Right renal cortex interstitium (tissue), 3 donors: ENCODE data around the gene TMEM185A. TPM values are rescaled to one million over a fixed set of nuclear protein-coding genes. Genes with fewer than 3 reads are reported as not detected.
"Not testable (repeated sequence)": the region's sequence is repeated elsewhere in the genome, so short reads cannot be mapped to it uniquely, and the experiment has no call there.

Experiments
- DNase-seq, 3 donors: peaks; one replicate each; pipeline ENCODE4 v3.0.0-alpha.2; 2013; ENCODE audit warnings: low read depth in 3 of 3, low spot score in 2 of 3
- polyA plus RNA-seq, 3 donors: library from polyadenylated mRNA; unstranded; fragments of 120-200 nt; gene quantifications; one replicate each; pipeline ENCODE4 v1.2.1, GENCODE V29; 2013; ENCODE audit not compliant: insufficient read length in 3 of 3

Gene TMEM185A
- polyA plus RNA-seq, 3 donors, result 41.2 to 45.7 (median 44.6) TPM

GRCh38 chrX:149563359-149563758 is 68.2 kb downstream of the TMEM185A start:
- DNase-seq, result no peak

- not testable (repeated sequence) for DNase-seq
Measured at GRCh38 chrX:149555251-149555650, 76.3 kb downstream of the TMEM185A start.

- not testable (repeated sequence) for DNase-seq
Measured at GRCh38 chrX:149551939-149552248, 79.7 kb downstream of the TMEM185A start.

GRCh38 chrX:149551245-149551938 is 80.2 kb downstream of the TMEM185A start:
- DNase-seq, result not testable (repeated sequence)

DNA sequence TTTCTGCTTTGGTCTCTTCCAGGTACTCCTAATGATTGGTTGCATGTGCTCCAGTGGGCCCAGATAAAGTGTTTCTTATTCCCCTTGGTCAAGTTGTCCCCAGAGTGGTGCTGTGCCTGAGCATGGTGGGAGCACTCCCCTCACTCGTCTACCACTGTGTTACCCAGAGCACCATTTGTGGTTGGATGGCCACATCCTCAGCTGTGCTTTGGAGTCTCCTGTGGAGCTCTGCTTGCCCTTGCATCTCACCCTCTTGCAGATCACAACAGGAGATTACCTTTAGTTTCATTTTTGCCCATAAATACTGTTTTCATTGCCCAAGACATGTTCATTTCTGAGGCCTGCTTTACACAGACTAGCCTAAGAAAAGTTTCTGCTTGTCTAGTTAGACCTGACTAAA is 81.1 kb downstream of the TMEM185A start:
- DNase-seq, result not testable (repeated sequence)

GRCh38 chrX:149549701-149550100 is 81.9 kb downstream of the TMEM185A start, which contains the start of gene HSFX3:
TSS of gene HSFX3 (minus strand) at chrX:149549924. CDS start at chrX:149549852, 72 bp downstream.
- DNase-seq, result not testable (repeated sequence)

- DNase-seq, result not testable (repeated sequence)
Measured at GRCh38 chrX:149547782-149548181, 83.8 kb downstream of the TMEM185A start.

DNA sequence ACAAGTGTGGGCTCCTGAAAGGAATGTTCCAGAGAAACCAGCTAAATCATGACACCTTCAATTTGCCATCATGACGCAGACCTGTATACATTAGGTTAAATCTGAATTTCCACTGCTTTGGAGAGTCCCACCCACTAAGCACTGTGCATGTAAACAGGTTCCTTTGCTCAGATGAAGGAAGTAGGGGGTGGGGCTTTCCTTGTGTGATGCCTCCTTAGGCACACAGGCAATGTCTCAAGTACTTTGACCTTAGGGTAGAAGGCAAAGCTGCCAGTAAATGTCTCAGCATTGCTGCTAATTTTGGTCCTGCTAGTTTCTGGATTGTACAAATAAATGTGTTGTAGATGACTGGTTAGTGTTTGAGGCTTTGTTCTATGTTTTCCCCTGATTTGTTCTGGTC is 84.6 kb downstream of the TMEM185A start:
- not testable (repeated sequence) for DNase-seq

Other genes with a start within 250 kb of the TMEM185A start
- gene IDS, start 126.5 kb downstream of the TMEM185A start, polyA plus RNA-seq, result 10 to 100 TPM; 29.4 to 33.0 (median 32.5) TPM
- gene EOLA1, start 90.8 kb downstream of the TMEM185A start, polyA plus RNA-seq, result 10 to 100 TPM; 18.3 to 23.0 (median 22.5) TPM
- not detected for gene HSFX3, start 81.9 kb downstream of the TMEM185A start, polyA plus RNA-seq
- not detected for gene MAGEA9B, start 44.3 kb downstream of the TMEM185A start, polyA plus RNA-seq
- 1 to 10 TPM in 1 of 3 donors, under 1 TPM in 2; 0.54 to 1.0 (median 0.71) TPM for gene HSFX2, start 36.5 kb downstream of the TMEM185A start, polyA plus RNA-seq
- not detected for gene MAGEA11, start 80.3 kb upstream of the TMEM185A start, polyA plus RNA-seq
- 1 to 10 TPM; 1.4 to 1.9 (median 1.5) TPM for gene HSFX1, start 142.3 kb upstream of the TMEM185A start, polyA plus RNA-seq
- gene MAGEA9, start 150.1 kb upstream of the TMEM185A start, polyA plus RNA-seq, result not detected
- gene MAGEA8, start 249.4 kb upstream of the TMEM185A start, polyA plus RNA-seq, result under 1 TPM in 1 of 3 donors, not detected in 2; 0.15 TPM